HepG2 (cell line): ENCODE data around the gene GAS2L2.

Experiments used
- FOXM1 ChIP-seq: sonication (generic); formaldehyde crosslinking; IDR thresholded peaks from 2 replicates; pipeline ENCODE4 v1.5.0; 2020; ENCODE audit warnings: missing genetic modification reagents
- RERE ChIP-seq: IDR thresholded peaks from 2 replicates; pipeline ENCODE4 v1.6.1; 2016; ENCODE audit warnings: low read depth, missing genetic modification reagents, missing compliant biosample characterization
- ZNF121 ChIP-seq: sonication (generic); formaldehyde crosslinking; IDR thresholded peaks from 2 replicates; pipeline ENCODE4 v1.5.0; 2020; ENCODE audit warnings: mild to moderate bottlenecking, missing genetic modification reagents

DNA sequence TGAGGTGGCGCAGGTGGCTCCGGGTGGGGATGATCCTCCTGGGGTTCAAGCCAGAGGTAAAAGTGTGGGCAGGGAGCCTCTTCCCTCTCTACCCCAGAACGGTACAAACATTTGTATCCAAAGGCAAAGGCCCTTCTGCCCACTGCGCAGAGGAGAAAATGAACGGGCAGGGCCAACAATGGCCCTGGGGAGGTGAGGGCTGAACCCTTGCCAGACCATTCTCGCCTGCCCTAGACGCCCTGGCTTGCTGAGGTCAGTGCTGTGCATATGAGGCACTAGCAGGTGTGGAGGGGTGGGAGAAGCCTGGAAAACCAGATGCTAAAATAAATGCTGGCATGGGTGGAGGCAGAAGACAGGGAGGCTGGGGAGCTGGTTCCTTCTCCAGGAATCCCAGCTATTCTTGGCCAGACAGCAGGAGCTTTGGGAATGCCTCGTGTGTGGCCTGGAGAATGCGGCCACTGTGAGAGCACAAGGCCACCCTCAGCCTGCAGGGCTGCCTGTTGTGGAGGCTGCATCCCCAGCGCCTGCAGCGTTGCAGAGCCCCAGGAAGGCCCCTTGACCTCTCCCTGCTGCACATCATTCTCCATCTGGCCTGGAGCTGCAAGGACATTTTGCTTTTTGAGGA is 12.2 kb upstream of the GAS2L2 start:
- TF ChIP-seq RERE (CRISPR knock-in tag) (no peak), FOXM1 (CRISPR knock-in tag) (no peak), ZNF121 (no peak)
